Measurements from ENCODE around the gene HIRIP3. TPM values are rescaled to one million over a fixed set of nuclear protein-coding genes. Genes with fewer than 3 reads are reported as not detected.

Gene HIRIP3
- total RNA-seq, 1 experiment from 2014 or later = 9.6 TPM

GRCh38 chr16:30005341-30006094 lies 10.1 kb upstream of the HIRIP3 start:
- H3K4me1 ChIP-seq (ENCODE audit: low read length) = peaks cover 22% of the 10 kb centered on the region
- no peak overlapping the region for H3K4me2 ChIP-seq (ENCODE audit: low read depth, low read length, poor library complexity, severe bottlenecking)
- no peak overlapping the region for H2AFZ ChIP-seq (ENCODE audit: low read length)
- no peaks in the 10 kb centered on the region for H3K9me3 ChIP-seq (ENCODE audit: low read length)
- H3K27me3 ChIP-seq (ENCODE audit: low read length) = no peaks in the 10 kb centered on the region
- no peak overlapping the region for H3K9ac ChIP-seq (ENCODE audit: low read length)
- H3K9me2 ChIP-seq (replicated peaks; ENCODE audit: insufficient read depth, low read length) = no peaks in the 10 kb centered on the region
- no peak overlapping the region for H3K27ac ChIP-seq (ENCODE audit: low read length)
- no peak overlapping the region for H3K4me3 ChIP-seq (ENCODE audit: low read length)
- H3K36me3 ChIP-seq (ENCODE audit: insufficient read depth, low read length) = no peaks in the 10 kb centered on the region
- peak; percentile 77 for DNase-seq
- no peaks in the 10 kb centered on the region for H3K79me2 ChIP-seq (ENCODE audit: low read length)
- H4K20me1 ChIP-seq (ENCODE audit: insufficient read depth, low read depth, low read length) = 0 out of 2 replicates have a peak, but pooled peaks cover 10% of the 10 kb centered on the region

- DNase-seq = peak; percentile 62
- Histone ChIP-seq H3K9me3 (ENCODE audit: low read length) (no peaks in the 10 kb centered on the region), H3K9ac (ENCODE audit: low read length) (no peak overlapping the region), H3K27me3 (ENCODE audit: low read length) (no peaks in the 10 kb centered on the region), H3K4me1 (ENCODE audit: low read length) (peaks cover 19% of the 10 kb centered on the region), H3K27ac (ENCODE audit: low read length) (no peak overlapping the region), H3K4me3 (ENCODE audit: low read length) (no peak overlapping the region), H2AFZ (ENCODE audit: low read length) (no peak overlapping the region), H3K9me2 (replicated peaks; ENCODE audit: insufficient read depth, low read length) (no peaks in the 10 kb centered on the region), H3K36me3 (ENCODE audit: insufficient read depth, low read length) (no peaks in the 10 kb centered on the region), H4K20me1 (ENCODE audit: insufficient read depth, low read depth, low read length) (0 out of 2 replicates have a peak, but pooled peaks cover 10% of the 10 kb centered on the region), H3K4me2 (ENCODE audit: low read depth, low read length, poor library complexity, severe bottlenecking) (no peak overlapping the region), H3K79me2 (ENCODE audit: low read length) (no peaks in the 10 kb centered on the region)
Observed at GRCh38 chr16:30004811-30005242, 9.4 kb upstream of the HIRIP3 start.

GRCh38 chr16:30004424-30004776 lies 9.0 kb upstream of the HIRIP3 start:
- no peak overlapping the region for H3K27ac ChIP-seq (ENCODE audit: low read length)
- H3K79me2 ChIP-seq (ENCODE audit: low read length) = no peaks in the 10 kb centered on the region
- no peak overlapping the region for H3K4me2 ChIP-seq (ENCODE audit: low read depth, low read length, poor library complexity, severe bottlenecking)
- DNase-seq = no peak
- no peak overlapping the region for H2AFZ ChIP-seq (ENCODE audit: low read length)
- H3K36me3 ChIP-seq (ENCODE audit: insufficient read depth, low read length) = no peaks in the 10 kb centered on the region
- no peaks in the 10 kb centered on the region for H3K27me3 ChIP-seq (ENCODE audit: low read length)
- no peak overlapping the region for H3K9ac ChIP-seq (ENCODE audit: low read length)
- 0 out of 2 replicates have a peak, but pooled peaks cover 10% of the 10 kb centered on the region for H4K20me1 ChIP-seq (ENCODE audit: insufficient read depth, low read depth, low read length)
- H3K4me3 ChIP-seq (ENCODE audit: low read length) = no peak overlapping the region
- no peaks in the 10 kb centered on the region for H3K9me2 ChIP-seq (replicated peaks; ENCODE audit: insufficient read depth, low read length)
- peaks cover 19% of the 10 kb centered on the region for H3K4me1 ChIP-seq (ENCODE audit: low read length)
- H3K9me3 ChIP-seq (ENCODE audit: low read length) = no peaks in the 10 kb centered on the region

- Histone ChIP-seq H3K9ac (ENCODE audit: low read length) (no peak overlapping the region), H3K27ac (ENCODE audit: low read length) (no peak overlapping the region), H3K27me3 (ENCODE audit: low read length) (no peaks in the 10 kb centered on the region), H3K36me3 (ENCODE audit: insufficient read depth, low read length) (no peaks in the 10 kb centered on the region), H4K20me1 (ENCODE audit: insufficient read depth, low read depth, low read length) (0 out of 2 replicates have a peak, but pooled peaks cover 10% of the 10 kb centered on the region), H3K4me3 (ENCODE audit: low read length) (no peak overlapping the region), H3K4me2 (ENCODE audit: low read depth, low read length, poor library complexity, severe bottlenecking) (no peak overlapping the region), H3K4me1 (ENCODE audit: low read length) (peaks cover 19% of the 10 kb centered on the region), H3K79me2 (ENCODE audit: low read length) (no peaks in the 10 kb centered on the region), H3K9me2 (replicated peaks; ENCODE audit: insufficient read depth, low read length) (no peaks in the 10 kb centered on the region), H3K9me3 (ENCODE audit: low read length) (no peaks in the 10 kb centered on the region), H2AFZ (ENCODE audit: low read length) (no peak overlapping the region)
- DNase-seq = no peak
Observed at GRCh38 chr16:30003670-30004423, 8.4 kb upstream of the HIRIP3 start.

GRCh38 chr16:30002614-30003346 lies 7.4 kb upstream of the HIRIP3 start:
- 0 out of 2 replicates have a peak, but pooled peaks cover 10% of the 10 kb centered on the region for H4K20me1 ChIP-seq (ENCODE audit: insufficient read depth, low read depth, low read length)
- no peak overlapping the region for H2AFZ ChIP-seq (ENCODE audit: low read length)
- H3K9me2 ChIP-seq (replicated peaks; ENCODE audit: insufficient read depth, low read length) = no peaks in the 10 kb centered on the region
- no peak for DNase-seq
- no peak overlapping the region for H3K27ac ChIP-seq (ENCODE audit: low read length)
- H3K36me3 ChIP-seq (ENCODE audit: insufficient read depth, low read length) = peaks cover 4% of the 10 kb centered on the region; the same call in 1 of the 2 replicates
- no peaks in the 10 kb centered on the region for H3K9me3 ChIP-seq (ENCODE audit: low read length)
- H3K79me2 ChIP-seq (ENCODE audit: low read length) = no peaks in the 10 kb centered on the region
- peaks cover 19% of the 10 kb centered on the region for H3K4me1 ChIP-seq (ENCODE audit: low read length)
- no peak overlapping the region for H3K9ac ChIP-seq (ENCODE audit: low read length)
- H3K4me3 ChIP-seq (ENCODE audit: low read length) = no peak overlapping the region
- no peaks in the 10 kb centered on the region for H3K27me3 ChIP-seq (ENCODE audit: low read length)
- no peak overlapping the region for H3K4me2 ChIP-seq (ENCODE audit: low read depth, low read length, poor library complexity, severe bottlenecking)

- H3K4me1 ChIP-seq (ENCODE audit: low read length) = peaks cover 26% of the 10 kb centered on the region
- DNase-seq = no peak
- H3K4me2 ChIP-seq (ENCODE audit: low read depth, low read length, poor library complexity, severe bottlenecking) = no peak overlapping the region
- H3K27ac ChIP-seq (ENCODE audit: low read length) = no peak overlapping the region
- H3K27me3 ChIP-seq (ENCODE audit: low read length) = no peaks in the 10 kb centered on the region
- no peak overlapping the region for H2AFZ ChIP-seq (ENCODE audit: low read length)
- peaks cover 7% of the 10 kb centered on the region; the same call in 1 of the 2 replicates for H3K36me3 ChIP-seq (ENCODE audit: insufficient read depth, low read length)
- H3K9me2 ChIP-seq (replicated peaks; ENCODE audit: insufficient read depth, low read length) = no peaks in the 10 kb centered on the region
- H3K79me2 ChIP-seq (ENCODE audit: low read length) = peaks cover 13% of the 10 kb centered on the region
- 0 out of 2 replicates have a peak, but pooled peaks cover 9% of the 10 kb centered on the region for H4K20me1 ChIP-seq (ENCODE audit: insufficient read depth, low read depth, low read length)
- H3K4me3 ChIP-seq (ENCODE audit: low read length) = no peak overlapping the region
- H3K9me3 ChIP-seq (ENCODE audit: low read length) = no peaks in the 10 kb centered on the region
- H3K9ac ChIP-seq (ENCODE audit: low read length) = no peak overlapping the region
Observed at GRCh38 chr16:30000735-30001631, 5.6 kb upstream of the HIRIP3 start.

- DNase-seq = peak; percentile 38
- H3K27me3 ChIP-seq (ENCODE audit: low read length) = no peaks in the 10 kb centered on the region
- no peak overlapping the region for H3K9ac ChIP-seq (ENCODE audit: low read length)
- H3K4me2 ChIP-seq (ENCODE audit: low read depth, low read length, poor library complexity, severe bottlenecking) = no peak overlapping the region
- no peaks in the 10 kb centered on the region for H3K9me2 ChIP-seq (replicated peaks; ENCODE audit: insufficient read depth, low read length)
- H3K27ac ChIP-seq (ENCODE audit: low read length) = no peak overlapping the region
- no peak overlapping the region for H2AFZ ChIP-seq (ENCODE audit: low read length)
- peaks cover 13% of the 10 kb centered on the region for H3K79me2 ChIP-seq (ENCODE audit: low read length)
- H3K36me3 ChIP-seq (ENCODE audit: insufficient read depth, low read length) = peaks cover 7% of the 10 kb centered on the region; the same call in 1 of the 2 replicates
- 0 out of 2 replicates have a peak, but pooled peaks cover 5% of the 10 kb centered on the region for H4K20me1 ChIP-seq (ENCODE audit: insufficient read depth, low read depth, low read length)
- peaks cover 26% of the 10 kb centered on the region for H3K4me1 ChIP-seq (ENCODE audit: low read length)
- H3K4me3 ChIP-seq (ENCODE audit: low read length) = no peak overlapping the region
- H3K9me3 ChIP-seq (ENCODE audit: low read length) = no peaks in the 10 kb centered on the region
Observed at GRCh38 chr16:29999605-30000004, 4.2 kb upstream of the HIRIP3 start.
